HEK293 (cell line): ENCODE measurements around the gene EYA3.

Experiments
- CTCF ChIA-PET: fragments of 350-600 bp; formaldehyde crosslinking; extraction: SDS; loops from one replicate; lab custom pipeline; 2021; ENCODE audit warnings: antibody characterized with exemption; lab: Yijun Ruan, JAX
- POLR2A ChIA-PET: fragments of 300-600 bp; formaldehyde crosslinking; extraction: SDS; loops from one replicate; lab custom pipeline; 2020; ENCODE audit warnings: antibody characterized with exemption, inconsistent platforms; lab: Yijun Ruan, JAX
- H3K27ac ChIP-seq: fragments of 200-500 bp; sonication (Bioruptor generic); 2 replicates; pipeline ENCODE4 v1.5.1; 2014; ENCODE audit warnings: low read depth, low read length, control low read depth, inconsistent platforms; ENCODE audit errors: extremely low read depth
- H3K36me3 ChIP-seq, 2 experiments: fragments of 200-500 bp in 1 of 2; sonication (Bioruptor generic) in 1 of 2; 1 replicate in 1 of 2; 2 replicates in 1 of 2; pipeline ENCODE4 v1.5.1; 2014 to 2017; ENCODE audit warnings: inconsistent platforms in 2 of 2, low read length in 2 of 2; ENCODE audit not compliant: control insufficient read depth in 2 of 2, insufficient read depth in 1 of 2
- H3K4me1 ChIP-seq: fragments of 200-500 bp; sonication (Bioruptor generic); 2 replicates; pipeline ENCODE4 v1.5.1; 2014; ENCODE audit warnings: mild to moderate bottlenecking, low read length, inconsistent platforms; ENCODE audit not compliant: control insufficient read depth, insufficient read depth
- H3K4me3 ChIP-seq: 2 replicates; pipeline ENCODE4 v1.5.1; 2011; ENCODE audit warnings: low read depth, mild to moderate bottlenecking, control low read depth, low read length, moderate library complexity
- H3K9me3 ChIP-seq: fragments of 200-500 bp; sonication (Bioruptor generic); 2 replicates; pipeline ENCODE4 v1.5.1; 2014; ENCODE audit warnings: low read depth, low read length, inconsistent platforms; ENCODE audit not compliant: control insufficient read depth, insufficient read depth
- BCL11A ChIP-seq: fragments of 450-650 bp; formaldehyde crosslinking; IDR thresholded peaks from 2 replicates; pipeline ENCODE4 v1.5.1; 2016; ENCODE audit warnings: low read depth, missing biosample characterization, missing genetic modification characterization
- EGR2 ChIP-seq: fragments of 450-650 bp; formaldehyde crosslinking; IDR thresholded peaks from 2 replicates; pipeline ENCODE4 v1.5.1; 2016; ENCODE audit warnings: low read depth, missing biosample characterization, missing genetic modification characterization
- KLF10 ChIP-seq: fragments of 450-650 bp; IDR thresholded peaks from 2 replicates; pipeline ENCODE4 v1.5.1; 2018; ENCODE audit warnings: missing biosample characterization, mild to moderate bottlenecking, missing genetic modification characterization
- MYNN ChIP-seq: fragments of 450-650 bp; formaldehyde crosslinking; IDR thresholded peaks from 2 replicates; pipeline ENCODE4 v1.5.1; 2016; ENCODE audit warnings: missing biosample characterization, missing genetic modification characterization, borderline replicate concordance
- SCRT2 ChIP-seq: fragments of 450-650 bp; formaldehyde crosslinking; IDR thresholded peaks from 2 replicates; pipeline ENCODE4 v1.5.1; 2016; ENCODE audit warnings: missing biosample characterization, missing genetic modification characterization
- TCF7L2 ChIP-seq: IDR thresholded peaks from 2 replicates; pipeline ENCODE4 v1.6.1; 2011; ENCODE audit warnings: low read depth, mild to moderate bottlenecking, inconsistent platforms, low read length, moderate library complexity, borderline replicate concordance
- WT1 ChIP-seq: fragments of 450-650 bp; formaldehyde crosslinking; IDR thresholded peaks from 2 replicates; pipeline ENCODE4 v1.5.1; 2016; ENCODE audit warnings: missing biosample characterization, missing genetic modification characterization
- ZNF140 ChIP-seq: fragments of 450-650 bp; formaldehyde crosslinking; IDR thresholded peaks from 2 replicates; pipeline ENCODE4 v1.5.1; 2016; ENCODE audit warnings: missing biosample characterization, missing genetic modification characterization
- ZNF239 ChIP-seq: fragments of 450-650 bp; formaldehyde crosslinking; IDR thresholded peaks from 2 replicates; pipeline ENCODE4 v1.5.1; 2016; ENCODE audit warnings: missing biosample characterization, missing genetic modification characterization
- ZNF433 ChIP-seq: fragments of 450-650 bp; formaldehyde crosslinking; IDR thresholded peaks from 2 replicates; pipeline ENCODE4 v1.5.1; 2016; ENCODE audit warnings: missing biosample characterization, missing genetic modification characterization, low read depth
- ZNF549 ChIP-seq: fragments of 450-650 bp; IDR thresholded peaks from 2 replicates; pipeline ENCODE4 v1.5.1; 2018; ENCODE audit warnings: missing biosample characterization, missing genetic modification characterization, mild to moderate bottlenecking, inconsistent platforms, moderate library complexity
- ZNF660 ChIP-seq: fragments of 450-650 bp; IDR thresholded peaks from 2 replicates; pipeline ENCODE4 v1.5.1; 2018; ENCODE audit warnings: missing biosample characterization, mild to moderate bottlenecking, missing genetic modification characterization
- ZNF670 ChIP-seq: fragments of 450-650 bp; formaldehyde crosslinking; IDR thresholded peaks from 2 replicates; pipeline ENCODE4 v1.5.1; 2016; ENCODE audit warnings: missing biosample characterization, missing genetic modification characterization, low read depth
- ZSCAN23 ChIP-seq: fragments of 450-650 bp; formaldehyde crosslinking; IDR thresholded peaks from 2 replicates; pipeline ENCODE4 v1.5.1; 2016; ENCODE audit warnings: missing biosample characterization, missing genetic modification characterization
- TF ChIP-seq, protein P1 (sequence below): fragments of 450-650 bp; formaldehyde crosslinking; IDR thresholded peaks from 2 replicates; pipeline ENCODE4 v1.5.1; 2016; ENCODE audit warnings: missing biosample characterization, missing genetic modification characterization
- TF ChIP-seq, protein P2 (sequence below): fragments of 450-650 bp; formaldehyde crosslinking; IDR thresholded peaks from 2 replicates; pipeline ENCODE4 v1.5.1; 2017; ENCODE audit warnings: missing biosample characterization, missing genetic modification characterization
- TF ChIP-seq, protein P3 (sequence below): fragments of 450-650 bp; formaldehyde crosslinking; IDR thresholded peaks from 2 replicates; pipeline ENCODE4 v1.5.1; 2016; ENCODE audit warnings: missing biosample characterization, missing genetic modification characterization
- TF ChIP-seq, protein P4 (sequence below): fragments of 450-650 bp; formaldehyde crosslinking; IDR thresholded peaks from 2 replicates; pipeline ENCODE4 v1.5.1; 2016; ENCODE audit warnings: missing biosample characterization, missing genetic modification characterization

EYA3 gene

DNA sequence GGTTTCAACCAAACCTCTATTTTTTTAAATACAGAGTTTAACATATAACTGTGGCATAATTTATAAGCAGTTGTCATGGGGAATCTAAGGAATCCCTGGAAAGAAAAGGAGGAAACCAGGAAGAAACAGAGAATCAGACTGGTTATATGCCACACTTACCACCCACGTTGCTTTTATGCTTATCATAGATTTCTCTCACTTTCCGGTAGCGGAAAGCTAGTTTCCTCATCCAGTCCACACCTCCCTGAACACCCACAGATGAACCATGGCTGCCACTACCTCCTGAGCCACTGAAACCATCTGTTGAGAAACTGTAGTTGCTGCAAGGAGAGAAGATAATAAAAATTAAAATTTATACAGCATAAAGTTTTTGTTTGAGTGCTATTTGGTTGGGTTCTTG lies 95.2 kb downstream of the EYA3 start:
- ChIA-PET CTCF (interaction anchor here (1.2 kb wide), 1 partner anchor 14 kb away, joined by 4 read pairs; no protein-coding TSS in a partner anchor), POLR2A (interaction anchor here (1.1 kb wide), 1 partner anchor 150 kb away, joined by 3 read pairs; no protein-coding TSS in a partner anchor)
- TF ChIP-seq, protein P1, sequence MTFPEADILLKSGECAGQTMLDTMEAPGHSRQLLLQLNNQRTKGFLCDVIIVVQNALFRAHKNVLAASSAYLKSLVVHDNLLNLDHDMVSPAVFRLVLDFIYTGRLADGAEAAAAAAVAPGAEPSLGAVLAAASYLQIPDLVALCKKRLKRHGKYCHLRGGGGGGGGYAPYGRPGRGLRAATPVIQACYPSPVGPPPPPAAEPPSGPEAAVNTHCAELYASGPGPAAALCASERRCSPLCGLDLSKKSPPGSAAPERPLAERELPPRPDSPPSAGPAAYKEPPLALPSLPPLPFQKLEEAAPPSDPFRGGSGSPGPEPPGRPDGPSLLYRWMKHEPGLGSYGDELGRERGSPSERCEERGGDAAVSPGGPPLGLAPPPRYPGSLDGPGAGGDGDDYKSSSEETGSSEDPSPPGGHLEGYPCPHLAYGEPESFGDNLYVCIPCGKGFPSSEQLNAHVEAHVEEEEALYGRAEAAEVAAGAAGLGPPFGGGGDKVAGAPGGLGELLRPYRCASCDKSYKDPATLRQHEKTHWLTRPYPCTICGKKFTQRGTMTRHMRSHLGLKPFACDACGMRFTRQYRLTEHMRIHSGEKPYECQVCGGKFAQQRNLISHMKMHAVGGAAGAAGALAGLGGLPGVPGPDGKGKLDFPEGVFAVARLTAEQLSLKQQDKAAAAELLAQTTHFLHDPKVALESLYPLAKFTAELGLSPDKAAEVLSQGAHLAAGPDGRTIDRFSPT (tag by site-specific recombination) = no peak
- no peak for TF ChIP-seq ZSCAN23 (tag by site-specific recombination)
- TF ChIP-seq BCL11A = no peak
- TF ChIP-seq EGR2 = no peak
- TF ChIP-seq ZNF660 = no peak
- no peak for TF ChIP-seq ZNF140
- Histone ChIP-seq H3K9me3 (no peaks in the 10 kb centered on the region), H3K36me3 (peaks cover 25 to 91% of the 10 kb centered on the region in 2 experiments), H3K4me3 (no peak overlapping the region), H3K27ac (no peak overlapping the region), H3K4me1 (no peaks in the 10 kb centered on the region)

GRCh38 chr1:27992276-27992675 lies 96.1 kb downstream of the EYA3 start:
- ChIA-PET CTCF (interaction anchor here (0.5 to 1.2 kb wide), 2 partner anchors 13 to 94 kb away, joined by 4 read pairs; no protein-coding TSS in a partner anchor), POLR2A (interaction anchor here (1.1 kb wide), 1 partner anchor 149 kb away, joined by 3 read pairs; no protein-coding TSS in a partner anchor)
- H3K4me3 ChIP-seq = no peak overlapping the region
- TF ChIP-seq ZNF549 (0 out of 2 replicates have a peak, but pooled peaks have one; percentile 7), SCRT2 (tag by site-specific recombination) (no peak)
- H3K36me3 ChIP-seq = peaks cover 27 to 91% of the 10 kb centered on the region in 2 experiments
- no peak overlapping the region for H3K27ac ChIP-seq
- H3K9me3 ChIP-seq = no peaks in the 10 kb centered on the region
- no peaks in the 10 kb centered on the region for H3K4me1 ChIP-seq

GRCh38 chr1:27990920-27991537 lies 97.4 kb downstream of the EYA3 start:
- H3K4me3 ChIP-seq = no peak overlapping the region
- no peaks in the 10 kb centered on the region for H3K4me1 ChIP-seq
- peaks cover 26 to 85% of the 10 kb centered on the region in 2 experiments for H3K36me3 ChIP-seq
- no peak overlapping the region for H3K27ac ChIP-seq
- ChIA-PET CTCF (interaction anchor here (1.2 to 1.7 kb wide), 2 partner anchors 11 to 12 kb away, joined by 3 to 6 read pairs; no protein-coding TSS in a partner anchor), POLR2A (no interaction called here)
- no peaks in the 10 kb centered on the region for H3K9me3 ChIP-seq
- TF ChIP-seq, protein P2, sequence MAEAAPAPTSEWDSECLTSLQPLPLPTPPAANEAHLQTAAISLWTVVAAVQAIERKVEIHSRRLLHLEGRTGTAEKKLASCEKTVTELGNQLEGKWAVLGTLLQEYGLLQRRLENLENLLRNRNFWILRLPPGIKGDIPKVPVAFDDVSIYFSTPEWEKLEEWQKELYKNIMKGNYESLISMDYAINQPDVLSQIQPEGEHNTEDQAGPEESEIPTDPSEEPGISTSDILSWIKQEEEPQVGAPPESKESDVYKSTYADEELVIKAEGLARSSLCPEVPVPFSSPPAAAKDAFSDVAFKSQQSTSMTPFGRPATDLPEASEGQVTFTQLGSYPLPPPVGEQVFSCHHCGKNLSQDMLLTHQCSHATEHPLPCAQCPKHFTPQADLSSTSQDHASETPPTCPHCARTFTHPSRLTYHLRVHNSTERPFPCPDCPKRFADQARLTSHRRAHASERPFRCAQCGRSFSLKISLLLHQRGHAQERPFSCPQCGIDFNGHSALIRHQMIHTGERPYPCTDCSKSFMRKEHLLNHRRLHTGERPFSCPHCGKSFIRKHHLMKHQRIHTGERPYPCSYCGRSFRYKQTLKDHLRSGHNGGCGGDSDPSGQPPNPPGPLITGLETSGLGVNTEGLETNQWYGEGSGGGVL (tag by site-specific recombination) = no peak
- TF ChIP-seq, protein P3, sequence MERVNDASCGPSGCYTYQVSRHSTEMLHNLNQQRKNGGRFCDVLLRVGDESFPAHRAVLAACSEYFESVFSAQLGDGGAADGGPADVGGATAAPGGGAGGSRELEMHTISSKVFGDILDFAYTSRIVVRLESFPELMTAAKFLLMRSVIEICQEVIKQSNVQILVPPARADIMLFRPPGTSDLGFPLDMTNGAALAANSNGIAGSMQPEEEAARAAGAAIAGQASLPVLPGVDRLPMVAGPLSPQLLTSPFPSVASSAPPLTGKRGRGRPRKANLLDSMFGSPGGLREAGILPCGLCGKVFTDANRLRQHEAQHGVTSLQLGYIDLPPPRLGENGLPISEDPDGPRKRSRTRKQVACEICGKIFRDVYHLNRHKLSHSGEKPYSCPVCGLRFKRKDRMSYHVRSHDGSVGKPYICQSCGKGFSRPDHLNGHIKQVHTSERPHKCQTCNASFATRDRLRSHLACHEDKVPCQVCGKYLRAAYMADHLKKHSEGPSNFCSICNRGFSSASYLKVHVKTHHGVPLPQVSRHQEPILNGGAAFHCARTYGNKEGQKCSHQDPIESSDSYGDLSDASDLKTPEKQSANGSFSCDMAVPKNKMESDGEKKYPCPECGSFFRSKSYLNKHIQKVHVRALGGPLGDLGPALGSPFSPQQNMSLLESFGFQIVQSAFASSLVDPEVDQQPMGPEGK (tag by site-specific recombination) = no peak
- TF ChIP-seq TCF7L2 (no peak), WT1 (tag by site-specific recombination) (no peak), ZNF433 (tag by site-specific recombination) (no peak), ZNF239 (tag by site-specific recombination) (no peak), MYNN (tag by site-specific recombination) (no peak), KLF10 (tag by site-specific recombination) (no peak), ZNF670 (tag by site-specific recombination) (no peak)
- TF ChIP-seq, protein P1 (tag by site-specific recombination) = no peak
- TF ChIP-seq, protein P4, sequence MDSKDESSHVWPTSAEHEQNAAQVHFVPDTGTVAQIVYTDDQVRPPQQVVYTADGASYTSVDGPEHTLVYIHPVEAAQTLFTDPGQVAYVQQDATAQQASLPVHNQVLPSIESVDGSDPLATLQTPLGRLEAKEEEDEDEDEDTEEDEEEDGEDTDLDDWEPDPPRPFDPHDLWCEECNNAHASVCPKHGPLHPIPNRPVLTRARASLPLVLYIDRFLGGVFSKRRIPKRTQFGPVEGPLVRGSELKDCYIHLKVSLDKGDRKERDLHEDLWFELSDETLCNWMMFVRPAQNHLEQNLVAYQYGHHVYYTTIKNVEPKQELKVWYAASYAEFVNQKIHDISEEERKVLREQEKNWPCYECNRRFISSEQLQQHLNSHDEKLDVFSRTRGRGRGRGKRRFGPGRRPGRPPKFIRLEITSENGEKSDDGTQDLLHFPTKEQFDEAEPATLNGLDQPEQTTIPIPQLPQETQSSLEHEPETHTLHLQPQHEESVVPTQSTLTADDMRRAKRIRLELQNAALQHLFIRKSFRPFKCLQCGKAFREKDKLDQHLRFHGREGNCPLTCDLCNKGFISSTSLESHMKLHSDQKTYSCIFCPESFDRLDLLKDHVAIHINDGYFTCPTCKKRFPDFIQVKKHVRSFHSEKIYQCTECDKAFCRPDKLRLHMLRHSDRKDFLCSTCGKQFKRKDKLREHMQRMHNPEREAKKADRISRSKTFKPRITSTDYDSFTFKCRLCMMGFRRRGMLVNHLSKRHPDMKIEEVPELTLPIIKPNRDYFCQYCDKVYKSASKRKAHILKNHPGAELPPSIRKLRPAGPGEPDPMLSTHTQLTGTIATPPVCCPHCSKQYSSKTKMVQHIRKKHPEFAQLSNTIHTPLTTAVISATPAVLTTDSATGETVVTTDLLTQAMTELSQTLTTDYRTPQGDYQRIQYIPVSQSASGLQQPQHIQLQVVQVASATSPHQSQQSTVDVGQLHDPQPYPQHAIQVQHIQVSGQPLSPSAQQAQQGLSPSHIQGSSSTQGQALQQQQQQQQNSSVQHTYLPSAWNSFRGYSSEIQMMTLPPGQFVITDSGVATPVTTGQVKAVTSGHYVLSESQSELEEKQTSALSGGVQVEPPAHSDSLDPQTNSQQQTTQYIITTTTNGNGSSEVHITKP (tag by site-specific recombination) = no peak
